PC-3 (cell line): Measurements from ENCODE around the gene CCDC89.

Source experiments
- CTCF ChIP-seq: fragments of 300-600 bp; sonication (generic); conservative IDR thresholded peaks from 2 replicates; pipeline ENCODE4 v1.5.1; 2017; ENCODE audit warnings: antibody characterized with exemption, low read depth, mild to moderate bottlenecking, low read length
- EZH2 ChIP-seq: fragments of 300-600 bp; sonication (generic); IDR thresholded peaks from one replicate; pipeline ENCODE4 v1.6.1; 2017; ENCODE audit warnings: antibody characterized with exemption, mild to moderate bottlenecking, low read length; ENCODE audit not compliant: unreplicated experiment
- EZH2phosphoT487 ChIP-seq: fragments of 300-600 bp; sonication (generic); IDR thresholded peaks from 2 replicates; pipeline ENCODE4 v1.6.1; 2018; ENCODE audit warnings: mild to moderate bottlenecking, antibody characterized with exemption, low read length, borderline replicate concordance

DNA sequence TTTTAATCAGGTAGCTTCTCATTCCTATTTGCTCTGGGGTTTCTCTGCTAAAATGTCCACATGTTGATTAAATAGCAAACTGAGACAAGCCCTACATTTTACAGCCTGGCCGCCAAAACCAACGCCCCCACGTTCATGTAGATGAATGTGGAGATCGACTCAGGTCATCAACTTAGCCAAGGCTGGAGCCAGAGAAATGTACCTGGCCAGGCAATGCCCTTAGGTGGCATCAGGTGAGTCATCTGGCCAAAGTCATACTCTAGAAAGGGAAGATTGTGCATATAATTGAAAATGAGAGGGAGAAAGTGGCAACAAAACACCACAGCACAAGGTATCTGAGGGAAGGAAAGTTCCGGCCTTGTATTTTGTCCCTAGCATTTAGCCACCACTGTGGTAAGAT, 37.1 kb upstream of the CCDC89 start:
- TF ChIP-seq CTCF (no peak), EZH2 (no peak), EZH2phosphoT487 (no peak)
